ENCODE measurements around the gene TBC1D14.

The TBC1D14 gene

DNA sequence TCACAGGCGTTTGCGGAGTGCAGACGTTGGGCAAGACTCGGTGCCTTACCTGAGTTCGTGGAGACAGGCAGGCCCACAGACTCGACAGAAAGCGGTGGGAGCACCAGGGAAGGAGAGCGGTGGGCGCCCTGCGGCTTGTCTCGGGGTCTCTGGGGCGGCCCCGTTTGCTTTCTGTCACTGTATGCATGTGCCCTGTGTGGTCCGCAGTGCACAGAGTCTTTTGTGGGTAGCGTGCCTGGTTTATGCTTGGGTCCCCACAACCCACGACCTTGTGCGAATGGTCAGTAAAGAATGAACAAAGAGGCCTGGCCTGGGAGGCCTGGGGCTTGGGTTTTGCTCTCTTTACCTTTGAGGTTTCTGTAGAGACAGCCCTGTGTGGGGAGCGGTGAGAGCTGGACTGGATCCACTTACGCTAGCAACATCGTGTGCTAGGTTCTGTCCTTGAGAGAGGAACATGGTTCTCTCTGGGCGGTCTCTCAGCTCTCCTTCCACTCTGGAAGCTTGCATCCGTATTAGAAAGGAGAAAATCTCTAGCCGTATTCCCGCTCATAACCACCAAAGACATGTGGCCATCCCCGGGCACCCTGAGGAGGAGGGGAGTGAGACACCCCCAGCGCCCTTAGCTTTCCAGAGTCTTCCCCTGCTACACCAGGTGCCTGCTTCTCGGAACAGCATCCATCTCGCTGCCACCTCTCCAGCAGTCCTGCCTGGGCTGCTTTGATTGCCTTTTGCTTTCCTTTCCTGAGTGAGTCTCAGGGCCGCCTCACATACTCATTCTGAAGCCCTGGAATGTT, 134.7 kb downstream of the TBC1D14 start:
- no peak for DNase-seq
- Histone ChIP-seq H3K9me3 (no peaks in the 10 kb centered on the region), H3K27ac (peak overlapping the region; percentile 90 to 99), H3K4me1 (peaks cover 0 to 54% (median 41%) of the 10 kb centered on the region in 4 donors), H3K4me3 (peak overlapping the region; percentile 96 to 100), H3K27me3 (no peaks in the 10 kb centered on the region), H3K36me3 (peaks cover 0 to 4% (median 0%) of the 10 kb centered on the region in 3 donors)
- TF ChIP-seq, protein P1, sequence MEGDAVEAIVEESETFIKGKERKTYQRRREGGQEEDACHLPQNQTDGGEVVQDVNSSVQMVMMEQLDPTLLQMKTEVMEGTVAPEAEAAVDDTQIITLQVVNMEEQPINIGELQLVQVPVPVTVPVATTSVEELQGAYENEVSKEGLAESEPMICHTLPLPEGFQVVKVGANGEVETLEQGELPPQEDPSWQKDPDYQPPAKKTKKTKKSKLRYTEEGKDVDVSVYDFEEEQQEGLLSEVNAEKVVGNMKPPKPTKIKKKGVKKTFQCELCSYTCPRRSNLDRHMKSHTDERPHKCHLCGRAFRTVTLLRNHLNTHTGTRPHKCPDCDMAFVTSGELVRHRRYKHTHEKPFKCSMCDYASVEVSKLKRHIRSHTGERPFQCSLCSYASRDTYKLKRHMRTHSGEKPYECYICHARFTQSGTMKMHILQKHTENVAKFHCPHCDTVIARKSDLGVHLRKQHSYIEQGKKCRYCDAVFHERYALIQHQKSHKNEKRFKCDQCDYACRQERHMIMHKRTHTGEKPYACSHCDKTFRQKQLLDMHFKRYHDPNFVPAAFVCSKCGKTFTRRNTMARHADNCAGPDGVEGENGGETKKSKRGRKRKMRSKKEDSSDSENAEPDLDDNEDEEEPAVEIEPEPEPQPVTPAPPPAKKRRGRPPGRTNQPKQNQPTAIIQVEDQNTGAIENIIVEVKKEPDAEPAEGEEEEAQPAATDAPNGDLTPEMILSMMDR (IDR thresholded peaks at IDR 0.05) = no peak
- intact Hi-C loops (cut with DNase I; ENCODE audit: low total_unique reads) = loop anchor here (5.0 to 10.0 kb wide), 2 partner anchors 57 to 260 kb away; partner anchors contain the start of gene KIAA0232

DNA sequence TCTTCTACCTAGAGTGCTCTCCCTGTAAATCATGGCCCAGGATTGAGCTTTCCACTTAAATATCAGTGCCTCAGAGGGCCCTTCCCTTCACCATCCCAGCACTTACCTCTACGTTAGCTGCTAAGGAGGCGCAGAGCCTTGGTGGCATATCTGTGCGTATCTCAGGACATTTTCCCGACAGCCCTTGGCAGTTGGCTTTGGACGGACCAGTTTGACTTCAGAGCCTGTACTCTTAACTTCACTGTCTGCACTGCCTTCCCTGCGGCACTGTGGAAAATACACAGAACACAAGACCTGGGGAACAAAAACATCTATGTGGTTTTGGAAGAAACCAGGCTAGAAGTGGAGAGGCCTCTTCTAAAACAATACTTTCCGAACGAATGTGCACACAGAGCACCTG, 135.9 kb downstream of the TBC1D14 start:
- TF ChIP-seq, protein P1 (IDR thresholded peaks at IDR 0.05) = no peak
- Histone ChIP-seq H3K4me1 (peaks cover 0 to 64% (median 41%) of the 10 kb centered on the region in 4 donors), H3K9me3 (no peaks in the 10 kb centered on the region), H3K27ac (no peak overlapping the region), H3K36me3 (peaks cover 0 to 13% (median 0%) of the 10 kb centered on the region in 3 donors), H3K4me3 (no peak overlapping the region), H3K27me3 (no peaks in the 10 kb centered on the region)
- intact Hi-C loops (cut with DNase I; ENCODE audit: low total_unique reads) = loop anchor here (10.0 kb wide), 1 partner anchor 261 kb away; the partner anchor contains the start of gene KIAA0232
- no peak for DNase-seq

DNA sequence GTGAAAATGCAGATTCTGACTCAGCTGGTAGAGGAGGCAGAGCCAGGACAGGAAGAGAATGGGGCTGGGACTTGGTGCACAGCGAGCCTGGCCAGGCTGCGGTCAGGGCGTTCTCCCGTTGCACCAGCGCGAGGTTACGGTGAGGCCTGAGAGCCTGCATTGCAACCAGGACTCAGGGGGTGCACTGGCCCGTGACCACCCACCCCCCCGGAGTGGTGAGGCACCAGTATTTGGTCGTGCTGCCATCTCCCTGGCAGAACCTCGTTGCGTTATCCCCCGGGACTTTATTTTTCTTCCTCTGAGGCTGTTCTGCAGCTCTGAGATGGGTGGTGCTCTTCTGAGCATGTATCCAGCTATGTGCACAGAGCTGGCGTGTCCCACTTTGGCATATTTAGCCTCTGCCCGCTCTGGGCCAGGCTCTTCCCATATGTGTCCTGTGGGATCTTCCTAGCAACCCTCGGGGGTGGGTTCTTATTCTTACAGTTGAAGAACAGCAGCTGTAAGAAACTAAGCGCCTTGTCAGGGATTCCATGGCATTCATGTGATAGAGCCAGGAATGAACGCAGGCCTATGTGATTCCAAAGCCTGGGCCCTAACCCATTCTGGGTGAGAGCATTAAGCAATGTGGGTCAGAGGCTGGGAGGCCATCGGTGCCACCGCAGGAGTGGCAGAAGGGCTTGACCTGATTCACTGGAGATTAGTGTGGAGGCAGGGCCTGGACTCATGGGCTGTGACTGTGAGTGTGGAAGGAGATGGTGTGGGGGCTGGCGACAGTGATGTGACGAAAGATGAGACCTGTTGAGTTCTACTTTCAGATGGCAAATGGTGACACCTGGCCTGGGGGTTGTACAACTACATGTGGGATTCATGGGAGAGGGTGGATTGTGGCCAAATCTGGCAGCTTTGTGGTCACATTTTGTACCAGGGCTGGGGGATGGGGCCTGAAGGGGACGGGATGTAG, 136.6 kb downstream of the TBC1D14 start:
- TF ChIP-seq, protein P1 (IDR thresholded peaks at IDR 0.05) = no peak
- H3K4me3 ChIP-seq = no peak overlapping the region
- H3K4me1 ChIP-seq = peaks cover 0 to 65% (median 44%) of the 10 kb centered on the region in 4 donors
- H3K36me3 ChIP-seq = peaks cover 0 to 20% (median 0%) of the 10 kb centered on the region in 3 donors
- DNase-seq = no peak
- intact Hi-C loops (cut with DNase I; ENCODE audit: low total_unique reads) = loop anchor here (10.0 kb wide), 1 partner anchor 261 kb away; the partner anchor contains the start of gene KIAA0232
- no peaks in the 10 kb centered on the region for H3K27me3 ChIP-seq
- H3K9me3 ChIP-seq = no peaks in the 10 kb centered on the region
- no peak overlapping the region for H3K27ac ChIP-seq

DNA sequence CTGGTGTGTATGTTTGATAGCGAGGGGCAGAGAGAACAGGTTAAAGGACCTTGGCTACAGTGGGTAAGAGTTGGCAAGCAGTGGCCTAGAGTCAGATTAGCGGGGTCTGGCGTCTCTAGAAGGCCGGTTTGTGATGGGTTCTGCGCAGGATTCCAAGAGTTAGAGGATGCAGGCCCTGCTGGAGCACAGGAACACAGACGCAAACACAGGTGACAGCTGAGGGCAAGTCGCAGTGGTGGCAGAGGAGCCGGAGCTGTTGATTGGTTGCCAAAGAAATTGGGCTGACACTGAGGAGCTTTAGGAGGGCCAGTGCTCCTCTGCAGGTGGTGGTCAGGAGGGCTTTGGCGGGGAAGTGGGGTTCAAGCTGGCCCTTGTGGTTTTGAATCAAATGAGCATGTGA, 137.3 kb downstream of the TBC1D14 start:
- TF ChIP-seq, protein P1 (IDR thresholded peaks at IDR 0.05) = no peak
- intact Hi-C loops (cut with DNase I; ENCODE audit: low total_unique reads) = loop anchor here (10.0 kb wide), 1 partner anchor 262 kb away; the partner anchor contains the start of gene KIAA0232
- peaks cover 0 to 60% (median 38%) of the 10 kb centered on the region in 4 donors for H3K4me1 ChIP-seq

DNA sequence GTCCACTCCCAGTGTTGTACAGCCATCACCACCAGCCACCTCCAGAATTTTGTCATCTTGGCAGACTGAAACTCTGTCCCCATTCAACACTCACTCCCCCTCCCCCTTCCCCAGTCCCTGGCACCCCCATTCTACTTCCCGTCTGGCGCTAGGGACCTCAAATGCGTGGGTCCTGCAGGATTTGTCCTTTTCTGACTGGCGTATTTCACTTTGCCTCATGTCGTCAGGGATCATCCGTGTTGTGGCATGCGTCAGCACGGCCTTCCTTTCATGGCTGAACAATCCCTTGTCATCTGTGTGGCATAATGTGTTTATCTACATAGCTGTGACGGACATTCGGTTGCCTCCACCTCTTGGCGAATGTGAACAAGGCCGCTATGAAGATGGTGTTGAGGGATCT, 139.0 kb downstream of the TBC1D14 start:
- Histone ChIP-seq H3K27me3 (no peaks in the 10 kb centered on the region), H3K4me3 (no peak overlapping the region), H3K27ac (no peak overlapping the region), H3K4me1 (peaks cover 0 to 66% (median 36%) of the 10 kb centered on the region in 4 donors), H3K36me3 (peaks cover 0 to 32% (median 4%) of the 10 kb centered on the region in 3 donors), H3K9me3 (no peaks in the 10 kb centered on the region)
- intact Hi-C loops (cut with DNase I; ENCODE audit: low total_unique reads) = loop anchor here (10.0 kb wide), 1 partner anchor 264 kb away; the partner anchor contains the start of gene KIAA0232
- TF ChIP-seq, protein P1 (IDR thresholded peaks at IDR 0.05) = no peak
- no peak for DNase-seq

More for the DNA sequence above, 137.3 kb downstream of the TBC1D14 start:
- no peak overlapping the region for H3K4me3 ChIP-seq
- no peak overlapping the region for H3K27ac ChIP-seq
- DNase-seq = no peak
- peaks cover 0 to 25% (median 2%) of the 10 kb centered on the region in 3 donors for H3K36me3 ChIP-seq
- no peaks in the 10 kb centered on the region for H3K27me3 ChIP-seq
- no peaks in the 10 kb centered on the region for H3K9me3 ChIP-seq
